K562 (cell line): ENCODE data around the gene ARHGAP42. TPM values are rescaled to one million over a fixed set of nuclear protein-coding genes. Genes with fewer than 3 reads are reported as not detected.

Experiments used
- ATAC-seq: fragments of 200-7000 bp; cut with Tn5 transposase; 3 replicates; pipeline ENCODE4 v1.9.1; 2020; ENCODE audit warnings: moderate library complexity
- BruUV-seq: library from RNA; stranded (reverse); fragments of 400-500 nt; replicated peaks from 2 replicates; lab custom pipeline; 2021; lab: Mats Ljungman, UMichigan
- CTCF ChIA-PET: fragments of 300-600 bp; formaldehyde crosslinking; extraction: SDS; loops from one replicate; lab custom pipeline; 2021; ENCODE audit warnings: low intra/inter-chr PET ratio; lab: Yijun Ruan, JAX
- POLR2A ChIA-PET: fragments of 300-600, 350-650 bp; sonication (Branson Sonifier 250); formaldehyde crosslinking; extraction: SDS; loops from one replicate; lab custom pipeline; 2021; ENCODE audit warnings: antibody characterized with exemption, inconsistent platforms; lab: Yijun Ruan, JAX
- DNase-seq, 4 experiments: peaks; one replicate each; pipeline versions ENCODE4 v3.0.0 to v3.0.0-alpha.2; 2011 to 2018; ENCODE audit warnings: low spot score in 3 of 4, mixed read lengths in 3 of 4; ENCODE audit errors: extremely low read depth in 1 of 4
- FAIRE-seq: peaks from 2 replicates; lab custom pipeline; 2011; peaks lifted over from hg19 to GRCh38; lab: Jason Lieb, UNC
- H2AFZ ChIP-seq: 2 replicates; pipeline ENCODE4 v1.6.0; 2011; ENCODE audit warnings: low read depth, low read length, control low read depth, inconsistent platforms
- H3K27ac ChIP-seq: fragments of 200-600 bp; 3 replicates; pipeline ENCODE4 v1.8.0; 2011; ENCODE audit warnings: low read depth, mild to moderate bottlenecking, control low read depth, inconsistent platforms, low read length, moderate library complexity, mixed read lengths; ENCODE audit errors: extremely low read depth
- H3K27me3 ChIP-seq, 2 experiments: fragments of 300-600 bp in 1 of 2; 2 replicates in 1 of 2; 3 replicates in 1 of 2; pipeline versions ENCODE4 v1.6.0 to v1.8.0; 2011; ENCODE audit warnings: inconsistent platforms in 2 of 2, low read length in 2 of 2, mild to moderate bottlenecking in 1 of 2, mixed read lengths in 1 of 2, moderate library complexity in 1 of 2; ENCODE audit not compliant: control insufficient read depth in 2 of 2, insufficient read depth in 2 of 2
- H3K36me3 ChIP-seq: fragments of 300-600 bp; 3 replicates; pipeline ENCODE4 v1.8.0; 2011; ENCODE audit warnings: mild to moderate bottlenecking, low read length, inconsistent platforms; ENCODE audit not compliant: control insufficient read depth, insufficient read depth
- H3K4me1 ChIP-seq, 2 experiments: fragments of 200-600 bp in 1 of 2; replicated peaks in 1 of 2; 2 replicates in 1 of 2; 3 replicates in 1 of 2; pipeline versions ENCODE4 v1.5.1 to v1.8.0; 2011; ENCODE audit warnings: inconsistent platforms in 2 of 2, low read length in 2 of 2, mild to moderate bottlenecking in 1 of 2, mixed read lengths in 1 of 2, moderate library complexity in 1 of 2; ENCODE audit not compliant: control insufficient read depth in 2 of 2, insufficient read depth in 2 of 2
- H3K4me2 ChIP-seq: 2 replicates; pipeline ENCODE4 v1.6.1; 2011; ENCODE audit warnings: low read length, control low read depth, inconsistent platforms, mixed read lengths; ENCODE audit not compliant: insufficient read depth
- H3K4me3 ChIP-seq: fragments of 200-600 bp; sonication (generic), shearing (Covaris generic); 2 replicates; pipeline ENCODE4 v1.5.1; 2016; ENCODE audit warnings: control low read depth, inconsistent platforms
- H3K79me2 ChIP-seq: fragments of 200-600 bp; 3 replicates; pipeline ENCODE4 v1.8.0; 2011; ENCODE audit warnings: low read length, inconsistent platforms; ENCODE audit not compliant: control insufficient read depth, insufficient read depth
- H3K9ac ChIP-seq, 2 experiments: 2 replicates each; pipeline versions ENCODE4 v1.6.0 to v1.6.1; 2011; ENCODE audit warnings: low read depth in 2 of 2, low read length in 2 of 2, control low read depth in 1 of 2, inconsistent platforms in 1 of 2, mild to moderate bottlenecking in 1 of 2, mixed read lengths in 1 of 2; ENCODE audit not compliant: insufficient read depth in 1 of 2
- H3K9me1 ChIP-seq: one replicate; pipeline ENCODE4 v1.6.0; 2011; ENCODE audit warnings: inconsistent platforms, mild to moderate bottlenecking, low read length, moderate library complexity; ENCODE audit not compliant: control insufficient read depth, insufficient read depth
- H3K9me3 ChIP-seq: replicated peaks from 2 replicates; pipeline ENCODE4 v1.5.1; 2011; ENCODE audit warnings: low read depth, low read length, inconsistent platforms; ENCODE audit not compliant: control insufficient read depth, insufficient read depth
- H4K20me1 ChIP-seq: replicated peaks from 2 replicates; pipeline ENCODE4 v1.6.1; 2011; ENCODE audit warnings: low read length, inconsistent platforms, mixed read lengths; ENCODE audit not compliant: control insufficient read depth, insufficient read depth
- ATF4 ChIP-seq: fragments of 450-650 bp; formaldehyde crosslinking; IDR thresholded peaks from 2 replicates; pipeline ENCODE4 v1.4.0; 2022; ENCODE audit warnings: mild to moderate bottlenecking, moderate library complexity
- BRD9 ChIP-seq: fragments of 450-650 bp; IDR thresholded peaks from 2 replicates; pipeline ENCODE4 v1.6.1; 2018; ENCODE audit warnings: low read depth; ENCODE audit not compliant: partially characterized antibody
- CBX3 ChIP-seq, 2 experiments: IDR thresholded peaks; 1 replicate in 1 of 2; 2 replicates in 1 of 2; pipeline ENCODE4 v1.6.1; 2012; ENCODE audit warnings: inconsistent platforms in 2 of 2, low read length in 2 of 2, borderline replicate concordance in 1 of 2, control low read depth in 1 of 2
- CTCF ChIP-seq, 3 experiments: IDR thresholded peaks in 2 of 3; conservative IDR thresholded peaks in 1 of 3; 2 replicates each; pipeline ENCODE4 v1.5.1; 2011 to 2012; ENCODE audit warnings: low read length in 3 of 3, mild to moderate bottlenecking in 3 of 3, control low read depth in 2 of 3, improper control_type of control experiment in 1 of 3, inconsistent platforms in 1 of 3, low read depth in 1 of 3, mixed read lengths in 1 of 3, moderate library complexity in 1 of 3; ENCODE audit not compliant: insufficient read depth in 2 of 3
- GTF3C2 ChIP-seq: IDR thresholded peaks from 3 replicates; pipeline ENCODE4 v1.6.1; 2011; ENCODE audit warnings: borderline replicate concordance, mild to moderate bottlenecking, moderate library complexity; ENCODE audit not compliant: insufficient read length; ENCODE audit errors: extremely low read depth
- LEF1 ChIP-seq: fragments of 450-650 bp; IDR thresholded peaks from 2 replicates; pipeline ENCODE4 v1.6.1; 2016; ENCODE audit warnings: mild to moderate bottlenecking
- PHB ChIP-seq: fragments of 250-450 bp; sonication (Bioruptor Pico); IDR thresholded peaks from 2 replicates; pipeline ENCODE4 v1.5.0; 2021
- RNF2 ChIP-seq: sonication (generic); IDR thresholded peaks from 2 replicates; pipeline ENCODE4 v1.6.1; 2016
- SAFB ChIP-seq: fragments of 200-400 bp; formaldehyde crosslinking; IDR thresholded peaks from 2 replicates; pipeline ENCODE4 v1.6.1; 2017; ENCODE audit warnings: low read depth, low read length, borderline replicate concordance
- TAF9B ChIP-seq: fragments of 450-650 bp; IDR thresholded peaks from 2 replicates; pipeline ENCODE4 v1.6.1; 2018; ENCODE audit warnings: mild to moderate bottlenecking; ENCODE audit not compliant: partially characterized antibody
- TRIM25 ChIP-seq: fragments of 450-650 bp; IDR thresholded peaks from 2 replicates; pipeline ENCODE4 v1.7.0; 2016; ENCODE audit warnings: borderline replicate concordance
- ZKSCAN8 ChIP-seq: fragments of 200-800 bp; sonication (Bioruptor generic); IDR thresholded peaks from 2 replicates; pipeline ENCODE4 v1.6.1; 2016; ENCODE audit warnings: missing genetic modification characterization, missing compliant biosample characterization
- ZNF398 ChIP-seq: fragments of 250-450 bp; sonication (Bioruptor Pico); IDR thresholded peaks from 2 replicates; pipeline ENCODE4 v1.8.0; 2021; ENCODE audit warnings: moderate library complexity, mild to moderate bottlenecking, inconsistent platforms
- ZNF436 ChIP-seq: fragments of 250-450, 450-650 bp; sonication (Bioruptor Pico); formaldehyde crosslinking; IDR thresholded peaks from 2 replicates; pipeline ENCODE4 v1.7.0; 2020; ENCODE audit warnings: mild to moderate bottlenecking
- WGBS: fragments of 100-300 bp; shearing (Covaris generic); methylation state at CpG from one replicate; pipeline ENCODE4 v1.1.6; 2016; ENCODE audit warnings: low coverage, mixed read lengths; ENCODE audit not compliant: insufficient coverage; ENCODE audit errors: missing lambda C conversion rate; 5-methylcytosine and 5-hydroxymethylcytosine counted together
- in situ Hi-C: fragments of 300-500 bp; cut with MboI; formaldehyde crosslinking; loops from 4 replicates; pipeline ENCODE4 v1.15.0; 2018; ENCODE audit warnings: inconsistent platforms, mixed read lengths
- intact Hi-C: fragments of 100-400 bp; cut with micrococcal nuclease; formaldehyde crosslinking; loops from 2 replicates; pipeline ENCODE4 v1.14.2; 2022
- polyA plus RNA-seq, 8 experiments: library from polyadenylated mRNA; depleted of rRNA in 4 of 8; stranded (reverse) in 5 of 8; unstranded in 3 of 8; fragments of >200 nt; fragmentation: Nextera tagmentation in 2 of 8; fragmentation: Illumina TruSeq in 1 of 8; extraction: Ambion mirVana in 2 of 8; extraction: Trizol in 1 of 8; gene quantifications; 2 replicates each; pipeline versions ENCODE4 v1.2.1 to v1.2.3, GENCODE V29; 2011 to 2014; ENCODE audit warnings: inconsistent platforms in 1 of 8, missing spikeins in 1 of 8
- total RNA-seq, 7 experiments: library from RNA; depleted of rRNA in 6 of 7; stranded (reverse); fragments of >200 nt in 6 of 7; fragmentation: Illumina TruSeq in 2 of 7; extraction: Trizol in 2 of 7; gene quantifications; 2 replicates each; pipeline versions ENCODE4 v1.2.1 to v1.2.3, GENCODE V29; 2011 to 2021; ENCODE audit warnings: low replicate concordance in 1 of 7

ARHGAP42 gene
- total and polyA plus RNA-seq, 9 of the 15 experiments (the other 6 are each of a cell fraction or from before 2014, with no cell fraction given): 0.95 to 6.1 (median 2.4) TPM

GRCh38 chr11:100780470-100780869 is 93.4 kb downstream of the ARHGAP42 start:
- Histone ChIP-seq H3K36me3 (no peaks in the 10 kb centered on the region), H3K9me3 (no peaks in the 10 kb centered on the region), H2AFZ (no peak overlapping the region), H3K27ac (no peak overlapping the region), H3K27me3 (no peaks in the 10 kb centered on the region), H3K4me1 (0 out of 5 replicates have a peak, but pooled peaks cover 0 to 4% of the 10 kb centered on the region in 2 experiments), H3K9me1 (no peaks in the 10 kb centered on the region), H4K20me1 (no peaks in the 10 kb centered on the region), H3K79me2 (no peaks in the 10 kb centered on the region), H3K4me3 (no peak overlapping the region), H3K9ac (no peak overlapping the region), H3K4me2 (no peak overlapping the region)
- in situ Hi-C loops: no loop called here
- BruUV-seq: no TSS peak
- WGBS: 66% methylated on average over 8 of the region's 8 CpGs
- intact Hi-C loops: no loop called here
- DNase-seq (no peak), FAIRE-seq (no peak), ATAC-seq (no peak)
- ChIA-PET POLR2A (no interaction called here), CTCF (no interaction called here)
- no peak for TF ChIP-seq BRD9
- TF ChIP-seq TAF9B: no peak
- TF ChIP-seq TRIM25: no peak
- no peak for TF ChIP-seq ZKSCAN8
- TF ChIP-seq CTCF (IDR thresholded peaks at IDR 0.05 in 2 of 3, conservative IDR thresholded peaks at IDR 0.05 in 1 of 3; ENCODE audit: insufficient read depth in 2 of 3, low read depth in 1 of 3, low read length in 3 of 3): no peak
- TF ChIP-seq ZNF436 (CRISPR knock-in tag): no peak
- TF ChIP-seq RNF2: no peak
- TF ChIP-seq ZNF398 (CRISPR knock-in tag): no peak
- no peak for TF ChIP-seq LEF1
- TF ChIP-seq PHB (CRISPR knock-in tag): no peak
- TF ChIP-seq SAFB: no peak
- no peak for TF ChIP-seq ATF4 (CRISPR knock-in tag)
- TF ChIP-seq CBX3 (IDR thresholded peaks at IDR 0.05; ENCODE audit: borderline replicate concordance in 1 of 2, low read length in 2 of 2): no peak
- no peak for TF ChIP-seq GTF3C2
